Measurements from ENCODE around the gene ATG10. TPM values are rescaled to one million over a fixed set of nuclear protein-coding genes. Genes with fewer than 3 reads are reported as not detected.
A peak's percentile ranks its signal among the peaks of the same experiment; 100 is the strongest.

The ATG10 gene
- total RNA-seq, 5 donors from 2014 or later (not counting 1 experiment from before 2014, with no cell fraction given): 3.9 to 7.8 (median 6.6) TPM

DNA sequence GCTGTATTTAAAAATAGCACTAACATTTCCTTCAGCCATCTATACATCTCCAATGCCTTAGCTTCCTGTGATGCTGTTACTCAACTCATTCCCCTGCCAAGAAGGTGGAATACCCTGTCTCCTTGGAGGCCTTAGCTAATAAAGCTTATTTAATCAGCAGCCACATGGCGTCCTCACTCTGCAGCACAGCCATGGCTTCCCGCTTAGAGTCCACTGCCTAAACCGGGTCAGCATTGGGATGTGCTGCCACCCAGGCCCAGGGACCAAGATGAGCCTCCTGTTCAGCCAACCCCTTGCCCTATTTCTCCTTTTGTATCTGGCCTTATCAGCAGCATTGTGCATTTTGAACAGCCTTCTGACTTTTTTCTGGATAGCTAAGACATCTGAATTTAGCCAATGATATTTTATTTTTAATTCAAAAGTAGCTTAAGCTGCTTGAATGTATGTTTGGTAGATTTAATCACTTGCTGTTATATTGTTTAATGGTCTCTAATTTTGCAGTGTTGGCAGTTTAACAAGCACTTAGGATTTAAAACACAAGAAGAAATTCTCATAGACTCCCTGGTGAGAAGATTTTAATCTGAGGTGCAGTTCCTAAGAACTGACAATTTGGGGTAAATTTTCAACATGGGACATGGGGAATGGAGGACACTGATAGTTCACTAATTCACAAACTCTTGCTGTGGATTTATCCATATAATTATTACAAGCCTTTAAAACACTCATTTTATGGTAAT lies 193.3 kb downstream of the ATG10 start:
- ChIA-PET CTCF (interaction anchor here (0.5 to 2.8 kb wide), 45 partner anchors 7 to 1057 kb away, joined by 3 to 37 read pairs (median 4); partner anchors contain the start of genes SSBP2 (in 1 of the 2) and ZCCHC9 (in 1 of the 2)), POLR2A (interaction anchor here (0.5 to 0.7 kb wide), 4 partner anchors 614 to 1102 kb away, joined by 3 to 12 read pairs (median 7); no protein-coding TSS in a partner anchor)
- Mint-ChIP-seq H3K4me1 (peaks cover 0 to 6% (median 0%) of the 10 kb centered on the region in 3 donors), H3K36me3 (peaks cover 3% of the 10 kb centered on the region), H3K27me3 (no peaks in the 10 kb centered on the region), H3K27ac (peak overlapping the region in 1 of 2 donors; percentile 5), H3K4me3 (no peak overlapping the region), H3K9me3 (no peaks in the 10 kb centered on the region)
- Histone ChIP-seq H3K27me3 (replicated peaks in 1 of 2; ENCODE audit: control insufficient read depth in 2 of 2, extremely low read depth in 1 of 2, insufficient read depth in 2 of 2, low read length in 1 of 2) (no peaks in the 10 kb centered on the region), H3K9me3 (no peaks in the 10 kb centered on the region), H3K36me3 (ENCODE audit: control insufficient read depth in 2 of 2, extremely low read depth in 1 of 2, insufficient read depth in 1 of 2, low read length in 1 of 2) (no peaks in the 10 kb centered on the region), H3K4me3 (ENCODE audit: control insufficient read depth in 1 of 2, extremely low read depth in 1 of 2, low read length in 1 of 2) (no peak overlapping the region), H3K27ac (ENCODE audit: low read length) (no peak overlapping the region), H3K4me1 (ENCODE audit: control insufficient read depth in 1 of 2, extremely low read depth in 1 of 2, insufficient read depth in 2 of 2, low read length in 2 of 2) (no peaks in the 10 kb centered on the region)
- no peak for ATAC-seq (replicated peaks in 1 of 4)
- WGBS (ENCODE audit: insufficient coverage): 93% methylated on average over 3 of the region's 3 CpGs
- DNase-seq: no peak

GRCh38 chr5:82165740-82166530 lies 194.1 kb downstream of the ATG10 start:
- H3K9me3 ChIP-seq: no peaks in the 10 kb centered on the region
- Mint-ChIP-seq H3K27ac (no peak overlapping the region), H3K4me3 (no peak overlapping the region)

GRCh38 chr5:82167372-82167935 lies 195.6 kb downstream of the ATG10 start:
- H3K4me1 Mint-ChIP-seq: peaks cover 0 to 6% (median 0%) of the 10 kb centered on the region in 3 donors
- ChIA-PET POLR2A (interaction anchor here in 1 of 2 donors (0.6 kb wide), 1 partner anchor 206 kb away, joined by 3 read pairs; no protein-coding TSS in a partner anchor), CTCF (interaction anchor here in 1 of 2 donors (0.6 to 1.6 kb wide), 3 partner anchors 59 to 742 kb away, joined by 4 to 7 read pairs (median 5); no protein-coding TSS in a partner anchor)
- H3K27me3 Mint-ChIP-seq: no peaks in the 10 kb centered on the region
- H3K27ac ChIP-seq (ENCODE audit: low read length): no peak overlapping the region
- H3K4me3 Mint-ChIP-seq: no peak overlapping the region
- no peaks in the 10 kb centered on the region for H3K36me3 ChIP-seq (ENCODE audit: control insufficient read depth in 2 of 2, extremely low read depth in 1 of 2, insufficient read depth in 1 of 2, low read length in 1 of 2)
- no peaks in the 10 kb centered on the region for H3K4me1 ChIP-seq (ENCODE audit: control insufficient read depth in 1 of 2, extremely low read depth in 1 of 2, insufficient read depth in 2 of 2, low read length in 2 of 2)
- no peaks in the 10 kb centered on the region for H3K9me3 Mint-ChIP-seq
- DNase-seq (no peak), ATAC-seq (replicated peaks in 1 of 4) (no peak)
- WGBS (ENCODE audit: insufficient coverage): no CpG with 5 or more reads among the region's 3 CpGs
- no peak overlapping the region for H3K27ac Mint-ChIP-seq
- no peaks in the 10 kb centered on the region for H3K36me3 Mint-ChIP-seq
- H3K4me3 ChIP-seq (ENCODE audit: control insufficient read depth in 1 of 2, extremely low read depth in 1 of 2, low read length in 1 of 2): no peak overlapping the region
- H3K9me3 ChIP-seq: no peaks in the 10 kb centered on the region
- no peaks in the 10 kb centered on the region for H3K27me3 ChIP-seq (replicated peaks in 1 of 2; ENCODE audit: control insufficient read depth in 2 of 2, extremely low read depth in 1 of 2, insufficient read depth in 2 of 2, low read length in 1 of 2)

More at GRCh38 chr5:82165740-82166530, 194.1 kb downstream of the ATG10 start:
- H3K9me3 Mint-ChIP-seq: no peaks in the 10 kb centered on the region
- H3K4me1 Mint-ChIP-seq: peaks cover 0 to 6% (median 0%) of the 10 kb centered on the region in 3 donors
- no peak overlapping the region for H3K4me3 ChIP-seq (ENCODE audit: control insufficient read depth in 1 of 2, extremely low read depth in 1 of 2, low read length in 1 of 2)
- ATAC-seq (replicated peaks in 1 of 4) (peak; percentile 86 to 94 (median 90)), DNase-seq (peak in 32 of 35 experiments; percentile 1 to 71 (median 28))
- WGBS (ENCODE audit: insufficient coverage): no CpG with 5 or more reads among the region's 3 CpGs
- H3K36me3 ChIP-seq (ENCODE audit: control insufficient read depth in 2 of 2, extremely low read depth in 1 of 2, insufficient read depth in 1 of 2, low read length in 1 of 2): no peaks in the 10 kb centered on the region
- POLR2A ChIA-PET: no interaction called here
- peaks cover under 1% of the 10 kb centered on the region for H3K36me3 Mint-ChIP-seq
- CTCF ChIA-PET: interaction anchor here (0.5 to 2.8 kb wide), 32 partner anchors 8 to 1058 kb away, joined by 3 to 37 read pairs (median 4); partner anchors contain the start of gene ZCCHC9 (in 1 of the 2)
- no peak overlapping the region for H3K27ac ChIP-seq (ENCODE audit: low read length)
- H3K27me3 ChIP-seq (replicated peaks in 1 of 2; ENCODE audit: control insufficient read depth in 2 of 2, extremely low read depth in 1 of 2, insufficient read depth in 2 of 2, low read length in 1 of 2): no peaks in the 10 kb centered on the region
- H3K4me1 ChIP-seq (ENCODE audit: control insufficient read depth in 1 of 2, extremely low read depth in 1 of 2, insufficient read depth in 2 of 2, low read length in 2 of 2): no peaks in the 10 kb centered on the region
- H3K27me3 Mint-ChIP-seq: no peaks in the 10 kb centered on the region

DNA sequence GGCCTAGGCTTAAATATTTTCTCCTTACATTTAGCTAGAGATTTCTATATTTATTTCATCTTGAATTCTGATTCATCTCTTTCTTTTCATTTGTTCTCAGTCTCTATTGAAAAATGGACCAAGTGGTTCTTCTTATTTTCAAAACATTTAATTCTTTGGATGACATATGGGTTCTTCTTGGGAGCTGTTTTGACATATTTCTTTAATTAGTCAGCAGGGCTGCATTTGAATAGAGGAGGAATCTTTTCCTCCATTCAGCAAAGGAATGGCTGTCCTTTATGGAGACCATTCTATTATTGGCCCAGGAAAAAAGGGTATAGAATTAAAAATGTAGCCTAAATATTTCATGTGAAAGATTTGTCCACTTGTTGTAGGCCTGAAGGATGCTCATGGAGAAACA lies 196.5 kb downstream of the ATG10 start:
- DNase-seq: no peak
- CTCF ChIA-PET: interaction anchor here (0.7 to 1.6 kb wide), 2 partner anchors 58 to 640 kb away, joined by 3 to 4 read pairs; no protein-coding TSS in a partner anchor
- no peak overlapping the region for H3K4me3 Mint-ChIP-seq
- H3K27ac Mint-ChIP-seq: no peak overlapping the region
- peaks cover 0 to 6% (median 0%) of the 10 kb centered on the region in 3 donors for H3K4me1 Mint-ChIP-seq
- Histone ChIP-seq H3K9me3 (no peaks in the 10 kb centered on the region), H3K36me3 (ENCODE audit: control insufficient read depth in 2 of 2, extremely low read depth in 1 of 2, insufficient read depth in 1 of 2, low read length in 1 of 2) (no peaks in the 10 kb centered on the region), H3K4me1 (ENCODE audit: control insufficient read depth in 1 of 2, extremely low read depth in 1 of 2, insufficient read depth in 2 of 2, low read length in 2 of 2) (no peaks in the 10 kb centered on the region), H3K27me3 (replicated peaks in 1 of 2; ENCODE audit: control insufficient read depth in 2 of 2, extremely low read depth in 1 of 2, insufficient read depth in 2 of 2, low read length in 1 of 2) (no peaks in the 10 kb centered on the region), H3K27ac (ENCODE audit: low read length) (no peak overlapping the region), H3K4me3 (ENCODE audit: control insufficient read depth in 1 of 2, extremely low read depth in 1 of 2, low read length in 1 of 2) (no peak overlapping the region)
- H3K27me3 Mint-ChIP-seq: no peaks in the 10 kb centered on the region
- no peak for ATAC-seq (replicated peaks in 1 of 4)
- POLR2A ChIA-PET: no interaction called here
- no peaks in the 10 kb centered on the region for H3K9me3 Mint-ChIP-seq
- no peaks in the 10 kb centered on the region for H3K36me3 Mint-ChIP-seq

DNA sequence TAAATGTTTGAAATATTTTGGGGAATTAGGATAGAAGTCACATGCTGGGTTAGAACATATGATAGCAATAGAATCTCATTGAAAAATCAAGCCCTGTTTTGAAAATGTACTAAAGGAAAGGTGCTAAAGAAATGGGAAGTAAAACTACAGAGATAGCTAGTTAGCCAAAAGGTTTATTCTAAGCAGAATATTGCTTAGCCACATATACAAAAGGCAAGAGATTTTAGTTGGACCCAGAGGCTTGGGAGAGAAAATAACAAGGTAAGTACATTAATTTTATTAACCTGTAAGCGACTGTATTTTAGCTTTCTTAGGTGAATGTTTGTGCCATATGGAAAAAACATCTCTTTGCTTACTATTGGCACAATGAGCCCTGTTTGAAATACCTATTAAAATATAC lies 198.1 kb downstream of the ATG10 start:
- Histone ChIP-seq H3K27me3 (replicated peaks in 1 of 2; ENCODE audit: control insufficient read depth in 2 of 2, extremely low read depth in 1 of 2, insufficient read depth in 2 of 2, low read length in 1 of 2) (no peaks in the 10 kb centered on the region), H3K36me3 (ENCODE audit: control insufficient read depth in 2 of 2, extremely low read depth in 1 of 2, insufficient read depth in 1 of 2, low read length in 1 of 2) (no peaks in the 10 kb centered on the region), H3K27ac (ENCODE audit: low read length) (no peak overlapping the region), H3K9me3 (no peaks in the 10 kb centered on the region), H3K4me1 (ENCODE audit: control insufficient read depth in 1 of 2, extremely low read depth in 1 of 2, insufficient read depth in 2 of 2, low read length in 2 of 2) (no peaks in the 10 kb centered on the region), H3K4me3 (ENCODE audit: control insufficient read depth in 1 of 2, extremely low read depth in 1 of 2, low read length in 1 of 2) (no peak overlapping the region)
- no peak for ATAC-seq (replicated peaks in 1 of 4)
- no CpG with 5 or more reads among the region's 1 CpG for WGBS (ENCODE audit: insufficient coverage)
- no peaks in the 10 kb centered on the region for H3K9me3 Mint-ChIP-seq
- no peak overlapping the region for H3K4me3 Mint-ChIP-seq
- H3K27me3 Mint-ChIP-seq: no peaks in the 10 kb centered on the region
- CTCF ChIA-PET: interaction anchor here in 1 of 2 donors (0.7 kb wide), 1 partner anchor 587 kb away, joined by 6 read pairs; no protein-coding TSS in a partner anchor
- no peaks in the 10 kb centered on the region for H3K36me3 Mint-ChIP-seq
- H3K4me1 Mint-ChIP-seq: peaks cover 0 to 14% (median 11%) of the 10 kb centered on the region in 3 donors
- DNase-seq: no peak
- POLR2A ChIA-PET: no interaction called here
- H3K27ac Mint-ChIP-seq: no peak overlapping the region
